DMS53 treated with DMSO at 0.1 percent for 48 hours (cell line): ENCODE data around the gene PSMB3.
"Not testable (repeated sequence)": the region's sequence is repeated elsewhere in the genome, so short reads cannot be mapped to it uniquely, and the experiment has no call there.

Source experiments
- DNase-seq: peaks from one replicate; lab custom pipeline; 2025; ENCODE audit not compliant: unreplicated experiment; lab: John Stamatoyannopoulos, UW

The PSMB3 gene

GRCh38 chr17:38748892-38749222 is 3.7 kb upstream of the PSMB3 start:
- DNase-seq, result no peak

- peak; percentile 56 for DNase-seq
Observed at GRCh38 chr17:38749223-38750043, 3.1 kb upstream of the PSMB3 start.

- DNase-seq, result no peak
Observed at GRCh38 chr17:38750044-38750311, 2.6 kb upstream of the PSMB3 start.

GRCh38 chr17:38750312-38751121 is 2.0 kb upstream of the PSMB3 start:
- DNase-seq, result peak; percentile 47

- DNase-seq, result peak; percentile 47
Observed at GRCh38 chr17:38751144-38751807, 1.3 kb upstream of the PSMB3 start.

DNA sequence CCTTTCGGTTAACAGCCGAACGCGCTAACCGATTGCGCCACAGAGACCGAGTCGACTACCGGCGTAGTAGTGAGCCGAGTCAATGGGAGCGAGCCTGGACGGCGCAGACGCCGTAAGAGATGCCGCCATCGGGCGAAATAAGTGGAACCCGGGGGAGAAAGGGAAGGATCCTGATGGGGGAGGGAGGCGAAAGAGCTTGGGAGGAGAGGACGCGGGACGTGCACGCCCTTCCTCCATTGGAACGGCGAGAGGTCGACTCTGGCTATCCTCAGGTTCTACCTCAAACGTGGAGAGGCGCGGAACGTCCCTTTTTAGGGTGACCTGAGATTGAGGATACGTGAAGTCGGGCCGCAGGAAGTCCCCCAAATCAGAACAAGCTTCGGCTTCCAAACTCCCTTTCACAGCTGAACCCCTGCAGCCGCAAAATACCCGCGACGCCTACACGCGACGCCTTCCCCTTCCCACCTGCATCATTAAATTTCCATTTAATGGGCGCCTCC is 683 bp upstream of the PSMB3 start:
- peak; percentile 67 for DNase-seq

- DNase-seq, result no peak
Observed at GRCh38 chr17:38753071-38753506, 548 bp downstream of the PSMB3 start.

DNA sequence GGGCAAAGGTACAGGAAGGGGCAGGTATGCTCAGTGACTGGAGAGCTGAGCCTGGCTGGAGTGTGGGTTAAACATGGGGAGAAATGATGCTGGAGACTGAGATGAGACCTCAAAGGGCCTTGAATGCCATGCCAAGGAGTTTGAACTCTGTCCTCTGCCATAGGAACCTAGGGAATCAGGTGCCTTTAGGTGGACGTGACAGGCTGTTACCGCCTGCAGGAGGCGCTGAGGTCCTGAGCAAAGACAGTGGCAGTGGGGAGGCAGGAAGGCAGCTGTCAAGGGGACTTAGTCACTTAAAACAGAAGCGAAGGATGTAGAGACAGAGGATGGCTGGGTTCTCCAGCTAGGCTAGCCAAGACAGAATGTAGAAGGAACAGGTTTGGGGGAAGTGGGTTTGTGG is 9.1 kb downstream of the PSMB3 start:
- DNase-seq, result no peak

GRCh38 chr17:38762231-38762630 is 9.7 kb downstream of the PSMB3 start:
- DNase-seq, result no peak

DNA sequence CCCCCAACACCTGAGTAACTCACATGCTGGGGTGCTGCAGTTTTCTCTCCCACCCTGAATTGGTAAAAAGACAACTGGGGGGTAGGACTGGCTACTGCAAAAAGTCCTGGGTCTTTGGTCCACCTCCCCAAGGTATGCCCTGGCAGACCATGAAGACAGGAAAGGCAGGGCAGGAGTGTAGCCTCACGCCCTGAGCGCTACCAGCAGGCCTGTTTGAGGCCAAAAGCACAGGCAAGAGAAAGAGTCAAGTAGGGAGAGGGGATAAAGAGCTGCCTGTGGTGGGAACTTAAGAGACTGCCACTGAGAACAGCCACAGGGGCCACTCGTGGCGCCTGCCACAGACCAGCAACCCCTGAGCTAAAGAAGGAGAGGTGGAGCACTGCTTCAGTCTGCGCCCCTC is 13.8 kb downstream of the PSMB3 start:
- DNase-seq, result no peak

DNA sequence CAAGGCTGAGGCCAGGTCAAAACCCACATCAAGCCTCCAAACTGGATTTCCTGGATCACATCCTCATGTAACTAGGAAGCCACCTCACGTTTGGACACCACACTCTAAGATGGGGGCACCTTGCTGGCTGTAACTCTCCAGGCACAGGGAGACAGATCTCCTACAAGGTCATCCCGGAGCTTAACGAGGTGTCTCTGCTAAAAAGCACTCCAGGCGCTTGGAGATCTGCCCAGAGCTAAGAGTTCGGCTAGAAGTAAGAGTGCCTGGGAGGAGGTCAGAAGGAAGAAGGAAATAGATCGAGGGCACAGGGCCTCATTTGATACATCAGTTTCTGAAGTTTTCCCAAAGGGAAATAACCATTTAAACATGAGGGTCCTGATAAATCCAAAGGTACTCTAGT is 15.9 kb downstream of the PSMB3 start:
- no peak for DNase-seq

DNA sequence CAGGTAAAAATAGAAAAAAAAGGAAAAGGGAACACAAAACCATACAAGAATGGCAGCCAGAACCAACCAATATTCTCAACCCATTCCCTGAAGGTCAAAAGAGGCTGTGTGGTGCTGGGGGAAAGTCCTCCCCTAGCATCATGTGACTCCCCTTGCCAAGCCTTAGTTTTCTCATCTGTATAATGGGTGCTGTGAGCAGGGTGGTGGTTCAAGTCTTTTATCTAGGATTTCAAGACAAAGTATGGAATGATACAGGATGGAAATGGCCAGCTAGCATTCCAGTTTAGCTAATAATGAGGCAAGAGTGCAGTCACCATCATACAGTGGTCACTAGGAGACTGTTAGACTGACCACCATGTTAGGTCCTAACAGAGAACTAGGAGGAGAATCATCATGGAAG is 20.7 kb downstream of the PSMB3 start:
- no peak for DNase-seq

- DNase-seq, result no peak
Observed at GRCh38 chr17:38777641-38778250, 25.2 kb downstream of the PSMB3 start.

GRCh38 chr17:38779965-38780752 is 27.6 kb downstream of the PSMB3 start:
- no peak for DNase-seq

GRCh38 chr17:38783227-38783626 is 30.7 kb downstream of the PSMB3 start:
- DNase-seq, result no peak

DNA sequence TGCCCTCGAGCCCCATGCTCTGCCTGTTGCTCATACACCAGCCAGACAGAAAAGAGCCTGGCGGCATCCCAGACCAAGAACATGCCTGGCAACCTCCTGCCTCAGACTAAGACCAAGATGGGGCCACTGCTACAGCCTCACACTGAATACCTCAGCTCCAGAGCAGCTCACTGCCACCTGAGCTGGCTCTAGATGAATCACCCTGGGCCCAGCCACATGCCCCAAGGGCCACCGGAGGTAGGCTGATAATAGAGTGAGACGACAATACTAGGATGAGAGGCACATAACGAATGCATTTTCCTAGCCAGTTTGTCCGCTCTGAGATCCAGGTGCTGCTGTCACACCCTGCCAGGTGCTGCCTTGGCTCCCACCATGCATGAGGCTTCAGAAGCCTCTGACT is 33.8 kb downstream of the PSMB3 start:
- DNase-seq, result no peak

DNA sequence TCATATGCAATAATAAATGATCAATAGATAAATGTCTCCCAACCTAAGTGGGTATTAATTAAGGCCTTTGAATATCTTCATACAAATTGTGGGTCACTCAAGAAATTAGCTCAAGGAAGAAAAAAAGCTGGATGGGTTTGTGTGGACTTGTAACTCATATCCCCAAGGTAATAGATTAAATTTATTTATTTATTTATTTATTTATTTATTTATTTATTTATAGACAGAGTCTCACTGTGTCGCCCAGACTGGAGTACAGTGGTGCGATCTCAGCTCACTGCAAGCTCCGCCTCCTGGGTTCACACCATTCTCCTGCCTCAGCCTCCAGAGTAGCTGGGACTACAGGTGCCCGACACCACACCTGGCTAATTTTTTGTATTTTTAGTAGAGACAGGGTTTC is 35.5 kb downstream of the PSMB3 start:
- DNase-seq, result not testable (repeated sequence)

GRCh38 chr17:38789185-38789584 is 36.6 kb downstream of the PSMB3 start:
- DNase-seq, result no peak

- not testable (repeated sequence) for DNase-seq
Observed at GRCh38 chr17:38790148-38790707, 37.7 kb downstream of the PSMB3 start.

GRCh38 chr17:38791162-38791561 is 38.6 kb downstream of the PSMB3 start:
- no peak for DNase-seq
